Neural progenitor cell (in vitro differentiated cells): Measurements from ENCODE around the gene SENP2. TPM values are rescaled to one million over a fixed set of nuclear protein-coding genes. Genes with fewer than 3 reads are reported as not detected.
"Not testable (repeated sequence)": the region's sequence is repeated elsewhere in the genome, so short reads cannot be mapped to it uniquely, and the experiment has no call there.

ENCODE experiments used
- DNase-seq: peaks from one replicate; pipeline ENCODE4 v3.0.0-alpha.2; 2016; ENCODE audit warnings: low spot score
- H2AFZ ChIP-seq: fragments of 200-600 bp; sonication (generic); replicated peaks from 2 replicates; pipeline ENCODE4 v1.6.1; 2016; ENCODE audit warnings: antibody characterized with exemption
- H3F3A ChIP-seq: fragments of 200-600 bp; sonication (generic); 2 replicates; pipeline ENCODE4 v1.6.1; 2016; ENCODE audit warnings: antibody characterized with exemption, low read depth
- H3K27ac ChIP-seq: fragments of 200-600 bp; sonication (generic); 2 replicates; pipeline ENCODE4 v1.5.1; 2016; ENCODE audit warnings: mild to moderate bottlenecking
- H3K27me3 ChIP-seq: fragments of 200-600 bp; sonication (generic); 2 replicates; pipeline ENCODE4 v1.6.1; 2016; ENCODE audit warnings: mild to moderate bottlenecking, moderate library complexity
- H3K36me3 ChIP-seq: fragments of 200-600 bp; sonication (generic); 2 replicates; pipeline ENCODE4 v1.5.1; 2016
- H3K4me1 ChIP-seq: fragments of 200-600 bp; sonication (generic); 2 replicates; pipeline ENCODE4 v1.6.1; 2016; ENCODE audit warnings: mixed run types
- H3K4me2 ChIP-seq: fragments of 200-600 bp; sonication (generic); 2 replicates; pipeline ENCODE4 v1.6.1; 2016
- H3K4me3 ChIP-seq: fragments of 200-600 bp; sonication (generic); 2 replicates; pipeline ENCODE4 v1.5.1; 2016
- H3K79me2 ChIP-seq: fragments of 200-600 bp; sonication (generic); 2 replicates; pipeline ENCODE4 v1.6.1; 2016; ENCODE audit warnings: low read depth
- H3K9ac ChIP-seq: fragments of 200-600 bp; sonication (generic); 2 replicates; pipeline ENCODE4 v1.6.1; 2016
- H3K9me3 ChIP-seq: fragments of 200-600 bp; sonication (generic); 2 replicates; pipeline ENCODE4 v1.5.1; 2016; ENCODE audit warnings: low read depth
- H4K20me1 ChIP-seq: fragments of 200-600 bp; sonication (generic); 2 replicates; pipeline ENCODE4 v1.6.1; 2016; ENCODE audit warnings: low read depth
- H3K27ac Mint-ChIP-seq: 3 replicates; pipeline ENCODE4 v1.8.0; 2021; ENCODE audit warnings: mixed read lengths
- H3K27me3 Mint-ChIP-seq: 2 replicates; pipeline ENCODE4 v1.8.0; 2022; ENCODE audit warnings: low read depth, mild to moderate bottlenecking, inconsistent platforms, moderate library complexity, mixed read lengths; ENCODE audit not compliant: insufficient read depth
- H3K36me3 Mint-ChIP-seq: 3 replicates; pipeline ENCODE4 v1.8.0; 2021; ENCODE audit warnings: mixed read lengths
- H3K4me1 Mint-ChIP-seq: 3 replicates; pipeline ENCODE4 v1.8.0; 2021; ENCODE audit warnings: mixed read lengths
- H3K4me3 Mint-ChIP-seq: 3 replicates; pipeline ENCODE4 v1.8.0; 2021; ENCODE audit warnings: mild to moderate bottlenecking, moderate library complexity, mixed read lengths
- H3K9me3 Mint-ChIP-seq: 3 replicates; pipeline ENCODE4 v1.8.0; 2020; ENCODE audit warnings: mixed read lengths
- CTCF ChIP-seq: fragments of 200-600 bp; sonication (generic); IDR thresholded peaks from 2 replicates; pipeline ENCODE4 v1.5.1; 2017; ENCODE audit warnings: antibody characterized with exemption, mild to moderate bottlenecking
- EZH2 ChIP-seq: fragments of 200-600 bp; sonication (generic); IDR thresholded peaks from 2 replicates; pipeline ENCODE4 v1.6.1; 2017; ENCODE audit warnings: antibody characterized with exemption, mild to moderate bottlenecking, moderate library complexity
- EZH2phosphoT487 ChIP-seq: fragments of 200-600 bp; sonication (generic); IDR thresholded peaks from 2 replicates; pipeline ENCODE4 v1.6.1; 2017; ENCODE audit warnings: antibody characterized with exemption
- total RNA-seq: library from RNA; depleted of rRNA; stranded (reverse); fragments of >200 nt; gene quantifications from 2 replicates; pipeline ENCODE4 v1.2.3, GENCODE V29; 2015; ENCODE audit warnings: low replicate concordance

Gene SENP2
- total RNA-seq, 1 donor from 2014 or later = 48.4 TPM

- no peaks in the 10 kb centered on the region for H3F3A ChIP-seq
- no peak within 1 kb of the TSS for H3K4me2 ChIP-seq
- no peak within 1 kb of the TSS for H3K9ac ChIP-seq
- peak within 1 kb of the TSS; percentile 96 for H2AFZ ChIP-seq
- no peaks in the 10 kb centered on the region for H3K4me1 ChIP-seq
- H3K36me3 ChIP-seq = no peaks in the 10 kb centered on the region
- TF ChIP-seq EZH2 (no peak), CTCF (no peak), EZH2phosphoT487 (no peak)
- H3K9me3 ChIP-seq = no peaks in the 10 kb centered on the region
- DNase-seq = no peak
- no peak within 1 kb of the TSS for H3K27ac ChIP-seq
- no peak within 1 kb of the TSS for H3K4me3 Mint-ChIP-seq
- H3K27me3 Mint-ChIP-seq = no peaks in the 10 kb centered on the region
- H3K27ac Mint-ChIP-seq = no peak within 1 kb of the TSS
- no peaks in the 10 kb centered on the region for H3K9me3 Mint-ChIP-seq
- H3K4me3 ChIP-seq = no peak within 1 kb of the TSS
- H3K79me2 ChIP-seq = no peaks in the 10 kb centered on the region
- H3K27me3 ChIP-seq = no peaks in the 10 kb centered on the region
- H3K36me3 Mint-ChIP-seq = no peaks in the 10 kb centered on the region
- no peaks in the 10 kb centered on the region for H4K20me1 ChIP-seq
- H3K4me1 Mint-ChIP-seq = peaks cover 7% of the 10 kb centered on the region
Observed at GRCh38 chr3:185552358-185552877, 33.7 kb upstream of the SENP2 start, which contains the start of gene LIPH. LIPH (minus strand) TSS chr3:185552588; CDS start chr3:185552471, 117 bp downstream.

- Histone ChIP-seq H3K27ac (no peak overlapping the region), H3K9me3 (no peaks in the 10 kb centered on the region), H4K20me1 (no peaks in the 10 kb centered on the region), H3K79me2 (no peaks in the 10 kb centered on the region), H3K4me2 (no peak overlapping the region), H3K27me3 (peaks cover 9% of the 10 kb centered on the region), H3F3A (no peaks in the 10 kb centered on the region), H3K4me1 (no peaks in the 10 kb centered on the region), H3K36me3 (no peaks in the 10 kb centered on the region), H2AFZ (no peak overlapping the region), H3K4me3 (no peak overlapping the region), H3K9ac (no peak overlapping the region)
- no peaks in the 10 kb centered on the region for H3K27me3 Mint-ChIP-seq
- H3K4me3 Mint-ChIP-seq = no peak overlapping the region
- no peaks in the 10 kb centered on the region for H3K36me3 Mint-ChIP-seq
- H3K9me3 Mint-ChIP-seq = no peaks in the 10 kb centered on the region
- DNase-seq = no peak
- H3K4me1 Mint-ChIP-seq = peaks cover 13% of the 10 kb centered on the region
- no peak overlapping the region for H3K27ac Mint-ChIP-seq
- TF ChIP-seq CTCF (no peak), EZH2phosphoT487 (no peak), EZH2 (no peak)
Observed at GRCh38 chr3:185555101-185555501, 31.0 kb upstream of the SENP2 start.

GRCh38 chr3:185555860-185556347 lies 30.2 kb upstream of the SENP2 start:
- Mint-ChIP-seq H3K36me3 (no peaks in the 10 kb centered on the region), H3K27ac (no peak overlapping the region), H3K9me3 (no peaks in the 10 kb centered on the region), H3K27me3 (peaks cover 7% of the 10 kb centered on the region), H3K4me3 (no peak overlapping the region), H3K4me1 (peaks cover 13% of the 10 kb centered on the region)
- DNase-seq = no peak
- no peaks in the 10 kb centered on the region for H3F3A ChIP-seq
- H3K4me2 ChIP-seq = no peak overlapping the region
- no peak overlapping the region for H2AFZ ChIP-seq
- no peaks in the 10 kb centered on the region for H3K36me3 ChIP-seq
- no peaks in the 10 kb centered on the region for H4K20me1 ChIP-seq
- no peak overlapping the region for H3K4me3 ChIP-seq
- H3K27me3 ChIP-seq = peaks cover 9% of the 10 kb centered on the region
- no peaks in the 10 kb centered on the region for H3K4me1 ChIP-seq
- H3K9ac ChIP-seq = no peak overlapping the region
- no peak overlapping the region for H3K27ac ChIP-seq
- no peaks in the 10 kb centered on the region for H3K9me3 ChIP-seq
- no peaks in the 10 kb centered on the region for H3K79me2 ChIP-seq
- TF ChIP-seq EZH2 (no peak), CTCF (no peak), EZH2phosphoT487 (no peak)

GRCh38 chr3:185556640-185557039 lies 29.5 kb upstream of the SENP2 start:
- H3K4me1 Mint-ChIP-seq = peaks cover 13% of the 10 kb centered on the region
- not testable (repeated sequence) for DNase-seq, H3K27ac ChIP-seq, H3F3A ChIP-seq, H3K4me3 ChIP-seq, H3K9me3 Mint-ChIP-seq, H3K79me2 ChIP-seq, H3K4me2 ChIP-seq, H3K36me3 Mint-ChIP-seq, H3K9ac ChIP-seq, H4K20me1 ChIP-seq, H2AFZ ChIP-seq, H3K9me3 ChIP-seq, H3K27me3 Mint-ChIP-seq, H3K4me3 Mint-ChIP-seq, H3K36me3 ChIP-seq, H3K27ac Mint-ChIP-seq, H3K27me3 ChIP-seq, H3K4me1 ChIP-seq
